HG03378 (cell line): ENCODE results near the gene C10orf67.
"Not testable (repeated sequence)": the region's sequence is repeated elsewhere in the genome, so short reads cannot be mapped to it uniquely, and the experiment has no call there.

Experiments
- ATAC-seq: cut with Tn5 transposase; IDR thresholded peaks from one replicate; pipeline ENCODE4 v1.9.1; 2021; ENCODE audit warnings: mild to moderate bottlenecking, moderate library complexity; ENCODE audit not compliant: unreplicated experiment

C10orf67 gene

DNA sequence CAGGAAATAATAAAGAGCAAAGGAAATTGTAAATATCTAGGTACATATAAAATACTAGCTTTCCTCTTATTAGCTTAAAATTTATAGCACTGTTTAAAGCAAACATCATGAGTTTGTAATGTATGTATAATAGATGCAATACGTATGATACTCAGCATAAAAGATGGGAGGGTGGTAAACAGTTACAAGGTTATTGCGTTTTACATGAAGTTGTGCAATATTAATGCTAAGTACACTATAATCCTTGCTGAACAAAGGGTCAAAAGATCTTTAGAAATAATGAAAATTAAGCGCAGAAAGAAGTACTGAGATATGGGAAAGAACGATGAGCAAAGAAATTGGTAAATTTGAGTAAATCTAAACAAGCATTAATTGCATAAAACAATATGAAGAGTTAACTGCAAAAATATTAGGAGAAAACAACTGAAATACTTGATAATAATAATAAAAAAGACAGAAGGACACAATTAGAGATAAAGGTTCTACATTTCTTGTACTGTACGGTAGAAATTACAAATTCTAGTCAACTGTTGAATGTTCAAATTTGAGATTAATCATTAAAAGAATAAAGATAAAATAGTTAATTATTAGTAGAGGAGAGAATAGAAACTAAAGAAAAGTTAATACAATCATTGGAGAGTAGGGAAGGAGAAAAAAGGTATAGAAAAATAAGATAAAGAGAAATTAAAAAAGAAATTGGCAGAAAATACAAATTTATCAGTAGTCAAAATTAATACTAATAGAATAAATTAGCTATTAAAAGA lies 17.9 kb downstream of the C10orf67 start:
- no peak for ATAC-seq

DNA sequence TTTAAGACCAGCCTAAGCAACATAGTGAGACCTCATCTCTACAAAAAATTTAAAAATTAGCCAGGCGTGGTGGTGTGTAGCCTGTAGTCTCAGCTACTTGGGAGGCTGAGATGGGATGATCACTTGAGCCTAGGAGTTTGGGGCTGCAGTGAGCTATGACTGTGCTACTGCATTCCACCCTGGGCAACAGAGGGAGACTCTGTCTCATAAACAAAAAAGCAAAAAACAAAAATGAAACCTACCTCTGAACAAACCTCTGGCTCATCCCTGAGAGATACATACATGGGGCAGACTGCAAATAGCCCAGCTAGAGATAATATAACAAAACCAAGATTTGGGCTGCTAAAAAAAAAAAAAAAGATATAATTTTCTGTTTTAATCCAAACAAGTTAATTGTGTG lies 19.5 kb downstream of the C10orf67 start:
- ATAC-seq: peak; percentile 98

DNA sequence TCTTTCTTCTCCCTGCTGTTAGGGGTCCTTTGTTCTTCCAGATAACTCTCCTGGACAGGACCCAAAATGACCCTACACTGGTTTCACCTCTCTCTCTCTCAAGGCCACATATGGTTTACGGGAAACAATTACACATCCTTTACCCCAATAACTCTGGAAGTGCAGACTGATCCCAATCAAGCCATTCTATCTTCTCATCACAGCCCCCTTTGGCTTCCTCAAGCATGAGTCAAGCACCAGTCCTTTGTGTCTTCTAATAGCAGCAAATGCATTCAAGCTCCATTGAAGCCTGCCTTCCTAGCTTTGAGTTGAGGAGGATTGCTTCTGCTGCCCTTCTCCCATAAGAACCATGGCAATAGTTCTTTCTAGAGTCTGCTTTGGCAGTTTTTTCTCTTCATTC lies 20.2 kb downstream of the C10orf67 start:
- ATAC-seq: no peak

DNA sequence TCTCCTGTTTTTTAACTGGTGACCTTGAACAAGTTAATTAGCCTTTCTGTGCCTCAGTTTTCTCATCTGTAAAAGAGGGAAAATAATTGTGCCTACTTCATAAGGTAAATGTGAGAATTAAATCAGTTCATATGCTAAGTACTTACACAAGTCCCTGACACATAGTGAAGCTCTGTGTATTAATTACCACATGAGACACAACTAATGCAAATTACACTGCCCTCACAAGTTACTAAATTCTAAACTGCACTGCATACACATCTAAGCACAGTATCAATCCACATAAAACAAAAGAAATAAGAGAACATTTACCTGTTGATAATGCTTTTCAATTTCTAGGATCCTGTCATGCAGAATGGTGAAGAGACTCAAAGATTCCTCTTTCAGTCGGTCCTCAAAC lies 22.5 kb downstream of the C10orf67 start:
- ATAC-seq: no peak

DNA sequence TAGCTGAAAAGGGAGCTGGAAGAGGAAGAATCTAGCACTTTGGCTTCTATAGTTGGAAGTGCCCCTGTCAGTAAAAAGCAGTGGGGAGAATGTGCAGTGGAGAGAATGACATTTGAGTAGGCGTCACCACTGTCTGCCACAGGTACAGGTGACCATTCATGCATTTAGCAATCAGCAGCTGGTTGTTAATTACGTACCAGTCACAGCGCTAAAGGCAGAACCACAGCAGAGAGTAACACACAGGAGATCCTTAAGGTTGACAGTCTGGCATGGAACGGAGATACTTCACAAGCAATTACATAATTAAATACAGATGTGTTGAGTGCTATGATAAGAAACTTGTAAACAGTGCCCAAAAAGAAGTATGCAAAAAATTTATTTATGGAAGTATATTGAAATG lies 24.8 kb downstream of the C10orf67 start:
- no peak for ATAC-seq

DNA sequence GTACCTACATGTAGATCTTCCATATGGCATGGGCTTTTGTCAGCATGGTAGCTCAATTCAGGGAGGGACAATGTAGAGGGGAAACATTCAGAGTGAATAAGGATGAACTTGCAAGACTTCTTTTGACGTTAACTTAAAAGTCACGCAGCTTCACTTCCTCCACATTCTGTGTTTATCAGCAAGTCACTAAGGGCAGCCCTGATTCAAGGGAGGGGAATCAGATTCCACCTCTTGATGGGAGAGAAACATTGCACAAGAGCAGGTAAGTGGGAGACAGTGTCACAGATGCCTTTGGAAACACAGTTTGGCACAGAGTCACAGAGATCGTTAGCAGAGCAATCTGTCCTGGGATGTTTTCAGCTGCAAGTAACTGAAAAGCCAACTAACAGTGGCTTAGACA lies 26.2 kb downstream of the C10orf67 start:
- ATAC-seq: no peak

- ATAC-seq: no peak
Observed at GRCh38 chr10:23317416-23317815, 27.2 kb downstream of the C10orf67 start.

DNA sequence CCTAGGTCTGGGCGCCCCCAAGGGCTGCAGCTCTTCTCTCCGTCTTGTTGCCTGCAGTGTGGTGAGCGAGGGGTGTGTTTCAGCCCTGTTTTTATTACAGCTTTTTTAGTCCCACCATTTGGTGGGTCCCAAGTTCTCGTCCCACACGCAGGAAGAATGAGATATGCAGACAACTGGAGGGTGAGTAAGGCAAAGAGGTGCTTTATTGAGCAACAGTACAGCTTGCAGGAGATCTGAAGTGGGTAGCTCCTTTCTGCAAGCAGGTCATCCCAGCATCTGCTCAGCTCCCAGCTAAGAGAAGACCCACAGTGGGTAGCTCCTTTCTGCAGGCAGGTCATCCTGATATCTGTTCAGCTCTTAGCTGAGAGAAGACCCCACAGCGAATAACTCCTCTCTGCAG lies 28.2 kb downstream of the C10orf67 start:
- ATAC-seq: no peak

GRCh38 chr10:23315966-23316365 lies 28.6 kb downstream of the C10orf67 start:
- ATAC-seq: no peak

GRCh38 chr10:23314835-23315239 lies 29.8 kb downstream of the C10orf67 start:
- ATAC-seq: no peak

GRCh38 chr10:23311034-23311433 lies 33.6 kb downstream of the C10orf67 start:
- no peak for ATAC-seq

DNA sequence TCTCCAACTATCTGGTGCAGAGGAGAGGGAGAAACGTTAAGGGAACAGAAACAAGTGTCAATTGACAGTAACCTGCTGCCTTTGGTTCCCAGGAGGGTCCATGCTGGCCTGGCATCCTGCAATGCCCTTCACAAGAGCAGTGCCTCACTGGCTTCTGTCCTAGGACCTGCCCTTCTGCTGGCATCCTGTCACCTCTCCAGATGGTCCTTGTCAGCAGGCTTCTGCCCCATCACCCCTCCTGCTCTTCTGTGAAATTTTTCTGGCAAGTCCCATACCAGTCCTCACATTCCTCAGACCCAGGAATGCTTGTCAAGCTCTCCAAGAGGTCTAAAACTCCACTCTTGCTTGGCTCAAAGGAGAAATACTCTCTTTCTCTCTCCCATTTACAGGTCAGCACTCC lies 34.2 kb downstream of the C10orf67 start:
- ATAC-seq: no peak

DNA sequence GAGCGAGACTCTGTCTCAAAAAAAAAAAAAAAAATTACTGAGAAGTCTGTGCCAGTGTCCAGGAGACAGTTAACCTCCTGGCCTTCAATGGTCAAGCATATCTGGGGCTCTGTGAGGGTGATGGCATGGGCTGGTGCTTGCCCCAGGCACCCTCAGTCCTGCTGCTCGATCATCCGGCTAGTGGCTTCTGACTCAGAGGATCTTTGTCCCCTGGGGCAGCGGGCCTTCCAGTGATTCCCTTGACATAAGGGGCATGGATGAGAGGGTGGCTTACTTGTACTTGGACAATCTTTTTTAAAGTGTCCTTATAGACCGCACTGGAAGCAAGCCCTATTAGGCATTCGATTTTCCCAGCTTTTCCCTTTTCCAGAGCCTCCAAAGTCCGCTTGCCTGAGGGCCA lies 44.6 kb downstream of the C10orf67 start:
- not testable (repeated sequence) for ATAC-seq

- ATAC-seq: no peak
Observed at GRCh38 chr10:23294638-23295247, 49.9 kb downstream of the C10orf67 start.

- ATAC-seq: no peak
Observed at GRCh38 chr10:23293973-23294590, 50.5 kb downstream of the C10orf67 start.

DNA sequence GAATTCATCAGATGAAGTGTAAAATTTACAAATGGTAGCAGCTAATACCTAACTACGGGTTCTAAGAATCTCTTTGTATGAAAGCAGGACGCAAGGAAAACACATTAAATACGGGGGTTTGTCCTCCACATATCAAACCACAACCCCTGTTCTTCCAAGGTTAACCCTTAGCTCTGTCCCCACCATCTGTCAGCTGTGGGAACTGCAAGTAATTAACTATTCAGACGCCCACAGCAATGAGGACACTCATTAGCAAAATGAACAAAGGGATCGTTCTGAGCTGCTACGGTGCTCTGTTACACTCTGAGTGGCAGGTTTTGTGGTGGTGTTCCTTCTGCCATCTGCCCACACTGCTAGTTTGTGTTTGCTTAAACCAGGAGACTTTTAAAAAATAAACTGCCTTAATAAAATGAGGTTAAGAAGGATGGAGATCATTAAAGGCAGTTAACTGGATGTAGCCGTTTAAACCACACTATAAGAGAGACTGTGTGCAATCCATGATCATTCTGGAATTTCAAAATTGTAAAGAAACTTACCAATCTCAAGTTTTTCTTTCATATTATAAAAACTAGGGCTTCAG lies 51.4 kb downstream of the C10orf67 start:
- peak; percentile 83 for ATAC-seq

GRCh38 chr10:23291551-23292334 lies 52.9 kb downstream of the C10orf67 start:
- no peak for ATAC-seq

DNA sequence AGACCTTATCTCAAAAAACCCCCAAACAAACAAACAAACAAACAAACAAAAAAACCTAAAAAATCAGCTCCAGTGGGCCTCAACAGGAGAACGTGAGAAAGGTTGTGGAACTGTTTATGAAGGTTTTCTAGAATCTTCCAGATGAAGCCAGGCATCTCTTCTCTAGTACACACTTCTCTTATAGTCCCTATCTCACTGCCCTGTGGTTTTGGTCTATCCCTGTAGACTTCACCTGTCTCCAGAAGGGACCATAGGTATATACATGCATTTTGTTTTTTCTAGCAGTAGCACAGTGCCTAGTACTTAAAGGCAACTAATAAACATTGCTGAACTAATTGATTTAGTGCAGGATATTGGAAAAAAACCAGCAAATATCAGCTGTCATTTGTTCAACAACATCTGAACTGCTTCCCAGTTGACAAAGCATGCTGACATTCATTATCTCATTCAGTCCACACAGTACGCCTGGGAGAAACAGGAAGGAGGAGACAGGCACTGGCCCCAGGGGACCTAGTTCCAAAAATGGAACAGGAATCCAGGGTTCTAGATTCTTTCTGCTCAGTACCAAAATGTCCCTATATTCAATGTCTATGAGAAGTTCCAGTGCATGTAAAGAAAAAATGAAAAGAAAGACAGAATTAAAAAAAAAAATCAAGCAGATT lies 59.8 kb downstream of the C10orf67 start:
- no peak for ATAC-seq

DNA sequence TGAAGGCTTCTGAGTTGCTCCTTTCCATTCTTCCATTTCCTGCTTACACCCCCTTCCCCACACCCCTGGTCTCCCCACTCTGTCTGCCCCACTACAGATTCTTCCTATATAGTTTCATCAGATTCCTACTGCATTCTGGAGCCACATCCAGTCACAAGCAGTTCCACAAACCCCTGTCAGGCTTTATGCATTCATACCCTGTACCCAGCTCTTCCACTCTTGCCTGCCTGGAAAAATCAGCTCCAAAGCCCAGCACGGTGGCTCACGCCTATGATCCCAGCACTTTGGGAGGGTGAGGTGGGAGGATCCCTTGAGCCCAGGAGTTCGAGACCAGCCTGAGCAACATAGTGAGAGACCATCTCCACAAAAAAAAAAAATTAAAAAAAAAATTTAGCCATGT lies 60.4 kb downstream of the C10orf67 start:
- ATAC-seq: no peak

- no peak for ATAC-seq
Observed at GRCh38 chr10:23283680-23284079, 60.9 kb downstream of the C10orf67 start.

- ATAC-seq: no peak
Observed at GRCh38 chr10:23281044-23281433, 63.6 kb downstream of the C10orf67 start.
